Measurements from ENCODE around the gene ZNF519.
A peak's percentile ranks its signal among the peaks of the same experiment; 100 is the strongest.
"Not testable (repeated sequence)": the region's sequence is repeated elsewhere in the genome, so short reads cannot be mapped to it uniquely, and the experiment has no call there.

Gene ZNF519

DNA sequence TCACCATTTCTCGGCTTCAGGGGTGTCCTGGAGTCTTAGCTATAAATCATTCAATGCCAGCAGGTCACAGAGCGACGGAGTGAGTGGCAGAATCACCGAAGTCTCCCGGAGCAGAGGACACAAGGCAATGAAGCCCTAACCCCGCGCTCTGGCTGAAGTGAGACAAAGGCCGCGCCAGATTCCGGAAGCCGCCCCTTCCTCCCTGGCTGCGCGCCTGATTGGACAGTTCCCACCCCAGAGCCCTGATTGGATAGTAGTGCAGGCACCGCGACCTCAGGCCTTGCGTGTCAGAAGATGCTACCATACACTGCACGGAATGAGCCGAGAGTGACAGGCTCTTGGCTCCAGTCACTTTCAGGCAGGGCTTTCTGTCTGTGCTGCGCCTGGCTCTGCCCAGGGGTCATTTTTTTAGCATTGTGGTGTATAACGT lies at the start of gene ZNF519:
Gene ZNF519, minus strand, starts transcription at position 165 of the 430 bp plus-strand sequence. Its CDS starts 158 bp downstream, at position 7.
- DNase-seq (ENCODE audit: low spot score), result peak; percentile 90

DNA sequence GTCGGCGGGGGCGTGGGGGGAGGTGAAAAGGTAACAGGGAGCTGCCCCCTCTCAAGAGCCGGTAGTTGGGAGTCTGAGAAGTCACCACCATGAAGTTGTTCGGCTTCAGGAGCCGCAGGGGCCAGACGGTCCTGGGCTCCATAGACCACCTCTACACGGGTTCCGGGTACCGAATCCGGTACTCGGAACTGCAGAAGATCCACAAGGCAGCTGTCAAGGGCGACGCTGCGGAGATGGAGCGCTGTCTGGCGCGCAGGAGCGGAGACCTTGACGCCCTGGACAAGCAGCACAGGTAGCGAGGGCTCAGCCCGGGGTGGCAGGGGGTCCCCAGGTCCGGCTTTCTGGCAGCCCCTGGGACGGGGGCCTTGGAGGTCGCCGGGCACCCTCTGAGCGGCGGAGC lies 47.1 kb upstream of the ZNF519 start:
- no peak for DNase-seq (ENCODE audit: low spot score)

DNA sequence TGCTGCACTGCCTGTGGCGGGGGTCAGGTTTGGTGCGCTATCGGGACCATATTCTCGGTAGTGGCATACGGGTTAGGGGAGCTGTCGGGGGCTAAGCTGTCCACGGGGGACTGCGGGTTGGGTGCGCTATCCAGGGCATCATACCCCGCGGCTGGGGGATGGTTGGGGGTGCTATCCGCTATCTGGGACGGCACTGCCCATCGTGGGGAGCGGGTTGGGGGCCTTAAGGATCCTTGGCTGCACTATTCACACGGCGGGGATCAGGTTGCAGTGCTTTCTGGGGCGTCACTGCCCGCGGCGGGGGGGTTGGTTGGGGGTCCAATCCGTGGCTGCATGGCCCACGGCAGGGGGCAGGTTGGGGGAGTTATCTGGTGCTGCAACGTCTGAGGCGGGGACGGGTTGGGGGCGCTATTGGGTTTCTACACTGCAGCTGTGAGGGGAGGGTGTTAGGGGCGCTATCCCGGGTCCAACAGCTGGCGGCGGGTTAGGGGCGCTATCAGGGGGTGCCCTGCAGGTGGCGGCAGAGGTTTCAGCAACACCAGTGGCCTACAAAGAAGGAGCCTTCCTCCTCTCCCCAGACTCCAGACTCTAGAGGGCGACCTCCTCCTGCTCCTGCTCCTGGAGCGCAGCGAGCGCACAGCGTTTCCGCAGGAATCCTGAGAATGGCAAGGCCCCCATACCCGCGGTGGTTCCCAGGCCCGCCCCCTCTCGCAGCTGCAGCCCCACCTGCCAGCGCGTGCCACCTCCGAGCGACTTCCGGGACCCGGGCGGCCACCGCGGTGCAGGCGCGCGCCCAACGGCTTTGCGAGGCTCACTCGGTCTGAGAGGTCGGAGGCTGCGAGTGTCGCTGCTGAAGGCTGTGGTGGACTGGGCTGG lies 46.3 kb upstream of the ZNF519 start:
- DNase-seq (ENCODE audit: low spot score), result peak; percentile 74

DNA sequence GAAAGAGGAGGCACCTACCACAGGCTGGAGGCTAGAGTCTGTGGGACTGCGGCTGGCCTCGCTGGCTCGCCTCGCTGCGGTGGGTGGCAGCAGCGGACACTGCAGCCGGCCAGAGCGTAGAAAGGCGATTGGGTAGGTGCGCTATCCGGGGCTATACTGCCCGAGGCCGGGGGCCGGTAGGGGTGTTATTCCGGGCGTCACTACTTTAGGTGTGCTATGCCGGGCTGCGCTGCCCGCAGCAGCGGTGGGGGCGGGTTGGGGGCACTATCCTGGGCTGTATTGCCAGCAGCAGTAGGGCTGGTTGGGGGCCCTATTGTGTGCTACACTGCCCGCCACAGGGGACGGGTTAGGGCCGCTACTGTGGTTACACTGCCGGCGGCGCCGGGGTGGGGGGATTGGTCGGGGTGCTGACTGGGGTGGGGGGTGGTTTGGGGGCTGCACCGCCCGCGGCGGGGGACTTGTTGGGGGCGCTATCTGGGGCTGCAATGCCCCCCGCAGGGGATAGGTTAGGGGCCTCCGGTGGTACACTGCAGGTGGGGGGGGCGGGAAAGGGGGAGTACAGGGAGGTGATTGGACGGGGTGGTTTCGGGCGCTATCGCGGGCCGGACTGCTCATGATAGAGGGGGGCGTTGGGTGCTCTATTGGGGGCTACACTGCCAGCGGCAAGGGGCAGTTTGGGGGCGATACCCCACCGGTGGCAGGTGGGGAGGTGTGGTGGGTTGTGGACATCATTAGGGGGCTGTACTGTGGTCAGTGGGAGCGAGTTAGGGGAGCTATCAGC lies 45.5 kb upstream of the ZNF519 start:
- DNase-seq (ENCODE audit: low spot score), result not testable (repeated sequence)

DNA sequence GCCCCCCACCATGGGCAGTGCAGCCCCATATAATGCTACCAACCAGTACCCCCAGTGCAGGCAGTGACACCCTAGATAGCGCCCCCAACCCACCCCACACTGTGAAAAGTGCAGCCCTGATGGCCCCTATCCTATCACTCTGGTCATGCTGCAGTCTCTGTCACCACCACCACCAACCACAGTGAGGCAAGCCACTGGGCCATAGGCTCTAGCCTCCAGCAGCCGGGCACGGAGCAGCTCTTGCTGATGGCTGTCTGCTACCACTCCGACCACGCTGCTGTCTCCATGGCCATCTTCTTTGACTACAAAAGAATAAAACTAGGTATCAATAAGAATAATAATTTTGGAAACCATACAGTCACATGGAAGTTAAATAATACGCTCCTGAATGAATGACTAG lies 43.2 kb upstream of the ZNF519 start:
- DNase-seq (ENCODE audit: low spot score), result not testable (repeated sequence)

DNA sequence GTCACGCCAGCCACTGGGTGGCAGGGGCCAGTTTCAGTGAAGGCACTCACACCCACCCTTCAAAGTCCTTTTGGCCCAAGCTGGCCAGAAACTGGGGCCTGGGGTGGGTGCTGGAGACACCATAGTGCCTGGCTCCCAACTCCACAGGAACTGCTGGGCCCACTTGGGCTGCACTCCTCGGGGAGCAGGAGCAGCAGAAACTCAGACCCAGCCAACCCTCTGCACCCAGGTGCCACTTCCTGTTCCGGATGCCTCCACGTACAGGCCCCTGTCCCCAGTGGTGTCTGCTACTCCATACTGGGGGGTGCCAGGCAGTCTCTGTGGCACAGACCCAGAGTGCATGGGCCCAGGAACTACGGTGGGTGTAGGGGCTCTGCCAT lies 42.5 kb upstream of the ZNF519 start:
- no peak for DNase-seq (ENCODE audit: low spot score)

DNA sequence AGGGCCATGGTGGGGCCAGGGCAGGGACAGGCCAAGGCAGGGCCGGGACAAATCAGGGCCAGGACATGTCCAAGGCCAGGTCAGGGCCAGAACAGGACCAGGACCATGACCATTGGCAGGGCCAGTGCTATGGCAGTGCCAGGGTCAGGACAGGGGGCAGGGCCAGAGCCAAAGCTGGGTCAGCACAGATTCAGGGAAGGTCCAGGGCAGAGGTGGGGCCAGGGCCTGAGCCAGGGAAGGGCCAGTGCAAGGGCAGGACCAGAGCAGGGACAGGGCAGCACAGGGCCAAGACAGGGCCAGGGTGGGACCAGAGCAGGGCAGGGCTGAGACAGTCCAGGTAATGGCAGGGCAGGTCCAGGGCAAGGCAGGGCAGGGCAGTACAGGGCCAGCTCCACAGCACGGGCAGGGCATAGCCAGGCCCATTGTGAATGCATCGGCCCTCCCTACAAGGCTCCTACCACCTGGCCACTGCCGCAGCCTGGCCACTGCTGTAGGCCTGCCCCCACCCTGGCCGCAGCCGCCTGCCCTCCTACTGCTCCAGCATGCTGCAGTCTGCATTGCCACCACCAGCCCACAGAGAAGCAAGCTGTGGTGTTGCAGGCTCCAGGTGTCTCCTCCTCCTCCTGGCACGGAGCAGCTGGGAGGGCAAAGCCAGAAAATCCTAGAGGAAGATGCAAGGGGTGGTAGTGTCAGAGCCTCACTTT lies 41.9 kb upstream of the ZNF519 start:
- not testable (repeated sequence) for DNase-seq (ENCODE audit: low spot score)

DNA sequence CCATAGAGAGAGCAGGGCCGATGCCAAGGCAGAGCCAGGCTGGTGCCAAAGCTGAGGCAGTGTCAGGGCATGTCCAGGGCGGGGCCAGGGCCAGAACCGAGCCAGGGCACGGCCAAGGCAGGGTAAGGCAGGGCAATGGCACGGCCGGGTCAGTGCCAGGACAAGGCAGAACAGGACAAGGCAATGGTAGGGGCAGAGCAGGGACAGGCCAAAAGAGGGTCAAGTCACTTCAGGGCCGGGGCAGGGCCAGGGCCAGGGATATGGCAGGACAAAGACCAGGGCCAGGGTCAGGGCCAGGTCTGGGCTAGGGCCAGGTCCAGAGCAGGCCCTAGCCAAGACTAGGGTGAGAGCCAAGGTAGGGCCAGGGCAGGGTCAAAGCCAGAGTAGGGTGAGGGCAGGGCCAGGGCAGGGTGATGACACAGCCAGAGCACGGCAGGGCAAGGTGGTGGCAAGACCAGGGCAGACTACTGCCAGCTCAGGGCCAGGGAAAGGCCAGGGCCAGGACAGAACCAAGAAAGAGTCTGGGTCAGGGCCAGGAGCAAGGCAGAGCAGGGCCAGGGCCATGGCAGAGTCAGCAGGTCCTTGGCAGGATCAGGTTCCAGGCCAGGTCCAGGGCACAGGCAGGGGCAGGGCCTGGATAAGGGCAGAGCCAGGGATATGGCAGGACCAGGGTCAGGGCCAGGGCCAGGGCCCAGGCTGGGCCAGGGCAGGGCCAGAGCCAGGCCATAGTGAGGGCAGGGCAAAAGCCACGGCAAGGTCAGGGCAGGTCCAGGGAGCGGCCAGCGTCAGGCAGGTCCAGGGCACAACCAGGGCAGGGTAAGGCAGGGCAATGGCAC lies 41.1 kb upstream of the ZNF519 start:
- not testable (repeated sequence) for DNase-seq (ENCODE audit: low spot score)

DNA sequence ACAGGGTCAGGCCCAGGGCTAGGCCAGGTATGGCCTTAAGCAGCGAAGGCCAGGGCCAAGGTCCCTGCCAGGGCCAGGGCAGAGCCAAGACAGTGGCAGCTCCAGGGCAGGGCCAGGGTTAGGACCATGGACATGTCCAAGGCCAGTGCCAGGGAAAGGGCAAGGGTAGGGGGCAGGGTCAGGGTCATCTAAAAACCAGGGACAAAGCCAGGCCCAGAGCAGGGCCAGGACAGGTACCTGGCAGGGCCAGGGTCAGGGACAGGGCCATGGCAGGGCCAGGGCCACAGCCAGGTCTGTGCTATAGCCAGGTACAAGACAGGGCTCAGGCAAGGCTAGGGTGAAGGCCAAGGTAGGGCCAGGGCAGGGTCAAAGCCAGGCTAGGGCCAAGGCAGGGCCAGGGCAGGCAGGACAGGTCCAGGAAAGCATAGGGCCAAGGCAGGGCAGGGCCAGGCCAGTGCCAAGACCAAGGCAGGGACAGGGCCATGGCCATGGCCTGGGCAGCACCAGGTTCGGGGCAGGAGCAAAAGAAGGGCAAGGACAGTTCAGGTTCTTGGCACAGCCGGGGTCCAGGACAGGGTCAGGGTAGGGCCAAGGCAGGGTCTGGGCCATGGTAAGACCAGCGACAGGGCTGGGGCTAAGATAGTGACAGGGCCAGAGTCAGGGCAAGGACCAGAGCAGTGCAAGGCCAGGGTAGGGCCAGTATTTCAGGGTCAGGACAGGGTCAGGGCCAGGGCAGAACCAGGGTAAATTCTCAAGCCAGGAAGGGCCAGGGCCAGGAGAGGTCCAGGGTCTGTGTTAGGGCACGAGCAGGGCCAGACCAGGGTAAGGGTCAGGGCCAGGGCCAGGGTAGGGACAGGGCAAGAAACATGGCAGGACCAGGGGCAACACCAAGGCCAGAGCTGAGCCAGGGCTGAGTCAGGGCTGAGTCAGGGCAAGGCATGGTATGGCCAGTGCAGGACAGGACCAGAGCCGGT lies 40.2 kb upstream of the ZNF519 start:
- not testable (repeated sequence) for DNase-seq (ENCODE audit: low spot score)

DNA sequence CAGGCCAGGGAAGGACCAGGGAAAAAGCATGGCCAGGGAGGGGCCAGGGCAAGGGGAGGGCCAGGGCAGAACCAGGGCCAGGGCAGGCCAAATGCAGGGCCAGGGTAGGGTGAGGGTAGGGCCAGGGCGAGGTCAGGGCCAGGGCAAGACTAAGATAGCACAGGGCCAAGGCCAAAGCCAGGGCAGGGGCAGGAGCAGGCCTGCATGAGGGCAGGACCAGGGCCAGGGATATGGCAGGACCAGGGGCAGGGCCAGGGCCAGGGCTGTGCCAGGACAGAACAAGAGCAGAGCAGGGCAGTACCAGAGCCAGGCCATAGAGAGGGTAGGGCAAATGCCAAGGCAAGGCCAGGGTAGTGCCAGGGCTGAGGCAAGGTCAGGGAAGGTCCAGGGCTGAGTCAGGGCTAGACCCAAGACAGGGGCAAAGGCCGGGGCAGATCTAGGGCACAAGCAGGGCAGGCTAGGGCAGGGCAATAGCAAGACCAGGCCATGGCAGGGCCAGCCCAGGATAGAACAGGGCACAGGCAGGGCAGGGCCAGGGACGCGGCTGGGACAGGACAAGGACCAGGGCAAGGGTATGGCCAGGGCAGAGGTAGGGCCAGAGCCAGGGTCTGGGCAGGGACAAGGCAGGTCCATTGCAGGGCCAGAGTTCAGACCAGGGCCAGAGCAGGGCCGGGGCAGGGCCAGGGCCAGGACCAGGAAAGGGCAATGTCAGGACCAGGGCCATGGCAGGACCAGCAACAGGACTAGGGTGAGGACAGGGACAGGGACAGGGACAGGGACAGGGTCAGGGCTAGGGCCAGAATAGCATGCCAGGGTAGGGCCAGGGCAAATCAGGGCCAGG lies 39.3 kb upstream of the ZNF519 start:
- not testable (repeated sequence) for DNase-seq (ENCODE audit: low spot score)

DNA sequence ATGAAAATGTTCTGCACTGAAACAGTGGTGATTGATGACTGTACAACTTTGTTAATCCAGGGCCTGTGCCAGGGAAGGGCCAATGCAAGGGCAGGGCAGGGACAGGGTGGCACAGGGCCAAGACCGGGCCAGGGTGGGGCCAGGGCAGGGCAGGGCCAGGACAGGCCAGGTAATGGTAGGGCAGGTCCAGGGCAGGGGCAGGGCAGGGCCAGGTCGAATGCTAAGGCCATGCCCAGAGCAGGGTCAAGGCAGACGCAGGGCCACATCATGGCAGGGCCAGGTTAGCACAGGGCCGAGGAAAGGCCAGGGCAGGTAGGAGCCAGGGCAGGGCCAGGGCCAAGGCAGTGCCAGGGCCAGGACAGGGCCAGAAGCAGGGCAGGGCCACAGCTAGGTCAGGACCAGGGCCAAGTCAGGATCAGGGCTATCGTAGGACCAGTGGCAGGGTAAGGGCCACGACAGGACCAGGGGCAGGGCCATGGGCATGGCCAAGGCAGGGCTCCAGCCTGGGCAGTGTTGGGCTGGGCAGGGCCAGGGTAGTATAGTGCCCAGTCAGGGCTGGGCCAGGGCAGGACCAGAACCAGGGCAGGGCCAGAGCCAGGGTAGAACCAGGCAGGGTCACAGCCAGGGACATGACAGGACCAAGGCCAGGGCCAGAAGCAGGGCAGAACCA lies 38.3 kb upstream of the ZNF519 start:
- DNase-seq (ENCODE audit: low spot score), result not testable (repeated sequence)

DNA sequence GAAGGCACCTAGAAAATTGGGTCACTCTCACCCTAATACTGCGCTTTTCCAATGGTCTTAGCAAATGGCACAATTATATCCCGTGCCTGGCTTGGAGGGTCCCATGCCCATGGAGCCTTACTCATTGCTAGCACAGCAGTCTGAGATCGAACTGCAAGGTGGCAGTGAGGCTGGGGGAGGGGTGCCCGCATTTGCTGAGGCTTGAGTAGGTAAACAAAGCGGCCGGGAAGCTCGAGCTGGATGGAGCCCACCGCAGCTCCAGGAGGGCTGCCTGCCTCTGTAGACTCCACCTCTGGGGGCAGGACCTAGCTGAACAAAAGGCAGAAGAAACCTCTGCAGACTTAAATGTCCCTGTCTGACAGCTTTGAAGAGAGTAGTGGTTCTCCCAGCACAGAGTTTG lies 30.7 kb upstream of the ZNF519 start:
- DNase-seq (ENCODE audit: low spot score), result not testable (repeated sequence)

DNA sequence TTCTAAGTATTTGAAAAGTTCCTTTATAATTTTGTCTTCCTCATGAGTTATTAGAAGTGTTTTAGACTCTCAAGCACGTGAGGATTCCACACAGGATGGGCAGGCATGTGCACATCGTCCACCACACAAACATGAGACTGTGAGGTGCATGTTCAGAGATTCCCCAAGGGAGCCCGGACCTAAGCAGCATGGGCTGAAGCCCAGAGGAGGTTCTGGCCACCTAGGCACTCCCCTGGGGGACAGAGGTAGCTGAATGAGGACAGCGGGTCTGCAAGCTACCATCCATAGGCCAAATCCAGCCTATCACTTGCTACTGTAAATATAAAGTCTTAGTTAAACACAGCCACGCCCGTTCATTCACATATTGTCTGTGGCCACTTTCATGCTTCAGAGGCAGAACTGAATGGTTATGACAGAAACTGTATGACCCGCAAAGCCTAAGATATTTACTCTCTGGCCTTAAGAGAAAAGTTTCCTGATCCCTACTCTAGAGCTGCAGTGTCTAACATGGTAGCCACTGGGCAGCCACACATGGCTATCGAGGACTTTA lies 19.4 kb upstream of the ZNF519 start:
- not testable (repeated sequence) for DNase-seq (ENCODE audit: low spot score)

DNA sequence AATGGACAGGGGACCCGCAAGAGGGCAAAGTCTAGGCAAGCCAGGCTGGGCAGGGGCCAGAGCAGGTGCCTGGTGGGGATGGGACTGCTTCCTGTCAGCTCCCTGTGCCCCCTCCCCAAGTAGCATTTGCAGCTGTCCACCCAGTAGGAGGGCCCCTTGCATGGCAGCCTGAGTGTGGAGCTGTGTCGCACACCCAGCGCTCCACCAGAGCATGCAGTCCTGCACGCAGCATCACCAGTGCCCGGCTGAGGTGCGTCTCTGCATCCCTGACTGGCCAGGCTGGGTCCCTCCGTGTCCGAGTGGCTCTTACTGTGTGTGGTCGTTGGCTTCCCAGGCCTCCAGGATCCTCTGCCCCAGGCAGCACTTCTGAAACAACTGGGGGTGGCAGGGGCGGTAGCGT lies 18.5 kb upstream of the ZNF519 start:
- not testable (repeated sequence) for DNase-seq (ENCODE audit: low spot score)

DNA sequence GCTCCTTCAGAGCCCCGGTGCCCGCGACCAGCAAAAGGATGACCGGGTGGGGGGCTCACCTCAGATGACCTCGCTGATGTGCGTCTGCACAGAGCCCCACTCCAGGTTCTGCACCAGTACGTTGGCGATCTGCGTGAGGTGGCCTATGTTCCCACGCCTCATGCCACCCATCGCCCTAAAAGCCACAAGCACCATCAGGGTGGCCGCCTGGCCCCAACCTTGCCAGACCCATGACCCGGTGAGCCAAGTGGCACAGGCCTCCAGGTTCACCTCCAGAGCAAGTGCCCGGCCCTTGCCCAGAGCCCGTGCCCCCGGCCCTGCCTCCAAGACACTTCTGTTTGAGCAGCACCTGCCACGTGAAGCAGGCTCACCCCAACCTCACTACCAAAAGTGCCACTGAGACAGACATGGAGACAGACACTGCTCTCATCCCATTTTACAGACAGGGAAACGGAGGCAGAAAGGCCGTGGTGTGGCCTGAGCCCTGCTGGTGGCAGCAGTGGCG lies 17.7 kb upstream of the ZNF519 start:
- DNase-seq (ENCODE audit: low spot score), result not testable (repeated sequence)

DNA sequence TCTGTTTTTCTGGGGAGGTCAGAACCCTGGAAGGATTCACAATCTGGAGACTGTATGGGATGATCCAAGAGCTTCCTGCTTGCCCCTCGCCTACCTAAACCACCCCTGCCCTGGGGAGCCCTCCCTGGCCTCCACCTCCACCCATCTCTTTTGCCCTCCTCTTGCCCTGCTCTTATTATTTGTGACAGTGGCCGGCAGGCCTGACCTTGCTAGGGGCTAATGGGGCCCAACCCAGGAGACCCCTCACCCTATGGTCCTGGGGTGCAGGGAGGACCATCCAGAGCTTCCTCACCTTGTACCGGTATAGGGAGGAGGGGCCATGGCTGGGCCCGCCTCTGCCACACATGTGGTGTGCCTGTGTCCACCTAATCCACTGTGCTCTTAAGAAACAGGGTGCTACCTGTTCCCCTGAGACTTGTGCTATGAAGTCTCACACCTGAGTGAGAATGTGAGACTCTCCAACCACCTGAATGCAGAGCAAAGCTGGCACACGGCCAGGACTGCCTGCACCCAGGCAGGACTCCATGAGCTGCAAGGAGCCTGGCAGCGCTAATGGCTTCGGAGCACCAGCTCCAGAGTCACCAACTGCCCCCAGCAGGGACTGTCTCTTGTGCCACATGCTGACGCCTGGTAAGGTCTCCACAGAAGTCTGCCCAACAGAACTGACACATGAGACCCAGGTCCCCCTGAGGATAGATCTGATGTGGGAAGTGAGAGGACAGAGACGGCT lies 17.1 kb upstream of the ZNF519 start:
- DNase-seq (ENCODE audit: low spot score), result not testable (repeated sequence)
